BJ (cell line): Measurements from ENCODE around the gene RPL26. TPM values are rescaled to one million over a fixed set of nuclear protein-coding genes. Genes with fewer than 3 reads are reported as not detected.

Source experiments
- CTCF ChIA-PET: fragments of 350-600 bp; formaldehyde crosslinking; extraction: SDS; loops from one replicate; lab custom pipeline; 2021; ENCODE audit warnings: antibody characterized with exemption, inconsistent platforms; lab: Yijun Ruan, JAX
- POLR2A ChIA-PET: fragments of 300-600 bp; sonication (Branson Sonifier 250); formaldehyde crosslinking; extraction: SDS; loops from one replicate; lab custom pipeline; 2021; ENCODE audit warnings: antibody characterized with exemption; lab: Charles Lee
- DNase-seq: peaks from one replicate; pipeline ENCODE4 v3.0.0-alpha.2; 2011; ENCODE audit warnings: low read depth
- H3K27me3 ChIP-seq: 2 replicates; pipeline ENCODE4 v1.6.0; 2011; ENCODE audit warnings: low read length; ENCODE audit not compliant: control insufficient read depth, insufficient read depth
- H3K36me3 ChIP-seq: 2 replicates; pipeline ENCODE4 v1.5.1; 2011; ENCODE audit warnings: low read length; ENCODE audit not compliant: control insufficient read depth, insufficient read depth
- H3K4me3 ChIP-seq: 2 replicates; pipeline ENCODE4 v1.5.1; 2011; ENCODE audit warnings: low read depth, mild to moderate bottlenecking, control low read depth, low read length
- polyA plus RNA-seq: library from polyadenylated mRNA; depleted of rRNA; stranded (reverse); fragments of >200 nt; gene quantifications from 2 replicates; pipeline ENCODE4 v1.2.3, GENCODE V29; 2011
- TF ChIP-seq, protein P1 (sequence below): IDR thresholded peaks from 2 replicates; pipeline ENCODE4 v1.5.1; 2011; ENCODE audit warnings: low read depth, mild to moderate bottlenecking, control low read depth, inconsistent platforms, low read length, moderate library complexity; ENCODE audit not compliant: insufficient read depth

The RPL26 gene
- polyA plus RNA-seq, 1 experiment: 2,021 TPM

DNA sequence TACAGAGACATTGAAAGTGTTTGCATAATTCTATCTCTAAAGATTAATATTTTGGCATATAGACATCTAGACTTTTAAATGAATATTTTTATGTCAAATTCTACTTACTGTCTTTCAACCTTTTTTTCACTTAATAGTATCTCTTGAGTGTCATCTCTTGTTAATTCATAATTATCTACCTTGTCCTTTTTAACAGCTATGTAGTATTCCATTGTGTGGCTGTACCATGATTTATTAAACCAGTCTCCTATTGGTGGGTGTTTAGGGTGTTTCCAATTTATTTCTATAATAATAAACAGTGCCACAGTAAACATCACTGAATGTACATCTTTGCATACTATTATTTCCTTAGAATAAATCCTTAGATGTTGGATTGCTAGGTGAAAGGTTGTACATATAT lies 30.9 kb upstream of the RPL26 start:
- no peak overlapping the region for H3K4me3 ChIP-seq
- CTCF ChIA-PET: interaction anchor here (4.4 kb wide), 1 partner anchor 333 kb away, joined by 40 read pairs; no protein-coding TSS in a partner anchor
- DNase-seq: no peak

GRCh38 chr17:8413328-8413727 lies 30.3 kb upstream of the RPL26 start:
- peaks cover 5% of the 10 kb centered on the region for H3K27me3 ChIP-seq
- H3K36me3 ChIP-seq: no peaks in the 10 kb centered on the region
- H3K4me3 ChIP-seq: no peak overlapping the region
- ChIA-PET CTCF (interaction anchor here (4.0 to 4.4 kb wide), 2 partner anchors 334 to 373 kb away, joined by 26 to 40 read pairs; no protein-coding TSS in a partner anchor), POLR2A (no interaction called here)
- DNase-seq: no peak
- TF ChIP-seq, protein P1, sequence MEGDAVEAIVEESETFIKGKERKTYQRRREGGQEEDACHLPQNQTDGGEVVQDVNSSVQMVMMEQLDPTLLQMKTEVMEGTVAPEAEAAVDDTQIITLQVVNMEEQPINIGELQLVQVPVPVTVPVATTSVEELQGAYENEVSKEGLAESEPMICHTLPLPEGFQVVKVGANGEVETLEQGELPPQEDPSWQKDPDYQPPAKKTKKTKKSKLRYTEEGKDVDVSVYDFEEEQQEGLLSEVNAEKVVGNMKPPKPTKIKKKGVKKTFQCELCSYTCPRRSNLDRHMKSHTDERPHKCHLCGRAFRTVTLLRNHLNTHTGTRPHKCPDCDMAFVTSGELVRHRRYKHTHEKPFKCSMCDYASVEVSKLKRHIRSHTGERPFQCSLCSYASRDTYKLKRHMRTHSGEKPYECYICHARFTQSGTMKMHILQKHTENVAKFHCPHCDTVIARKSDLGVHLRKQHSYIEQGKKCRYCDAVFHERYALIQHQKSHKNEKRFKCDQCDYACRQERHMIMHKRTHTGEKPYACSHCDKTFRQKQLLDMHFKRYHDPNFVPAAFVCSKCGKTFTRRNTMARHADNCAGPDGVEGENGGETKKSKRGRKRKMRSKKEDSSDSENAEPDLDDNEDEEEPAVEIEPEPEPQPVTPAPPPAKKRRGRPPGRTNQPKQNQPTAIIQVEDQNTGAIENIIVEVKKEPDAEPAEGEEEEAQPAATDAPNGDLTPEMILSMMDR: no peak

More for the DNA sequence above, 30.9 kb upstream of the RPL26 start:
- H3K27me3 ChIP-seq: peaks cover 5% of the 10 kb centered on the region
- TF ChIP-seq, protein P1: no peak
- H3K36me3 ChIP-seq: no peaks in the 10 kb centered on the region
- POLR2A ChIA-PET: no interaction called here

- ChIA-PET POLR2A (no interaction called here), CTCF (interaction anchor here (0.7 to 4.4 kb wide), 8 partner anchors 8 to 374 kb away, joined by 3 to 40 read pairs (median 3); partner anchors contain the start of gene RANGRF)
Measured at GRCh38 chr17:8412089-8412488, 29.1 kb upstream of the RPL26 start.

GRCh38 chr17:8410883-8411238 lies 27.9 kb upstream of the RPL26 start:
- CTCF ChIA-PET: interaction anchor here (0.6 to 4.4 kb wide), 15 partner anchors 10 to 484 kb away, joined by 3 to 40 read pairs (median 5); partner anchors contain the start of gene NDEL1
- no peak overlapping the region for H3K4me3 ChIP-seq
- TF ChIP-seq, protein P1: no peak
- H3K36me3 ChIP-seq: no peaks in the 10 kb centered on the region
- DNase-seq: no peak
- POLR2A ChIA-PET: no interaction called here
- peaks cover 1% of the 10 kb centered on the region; the same call in 1 of the 2 replicates for H3K27me3 ChIP-seq

More at GRCh38 chr17:8412089-8412488, 29.1 kb upstream of the RPL26 start:
- TF ChIP-seq, protein P1: no peak
- Histone ChIP-seq H3K4me3 (no peak overlapping the region), H3K27me3 (peaks cover 1% of the 10 kb centered on the region; the same call in 1 of the 2 replicates), H3K36me3 (no peaks in the 10 kb centered on the region)
- no peak for DNase-seq

DNA sequence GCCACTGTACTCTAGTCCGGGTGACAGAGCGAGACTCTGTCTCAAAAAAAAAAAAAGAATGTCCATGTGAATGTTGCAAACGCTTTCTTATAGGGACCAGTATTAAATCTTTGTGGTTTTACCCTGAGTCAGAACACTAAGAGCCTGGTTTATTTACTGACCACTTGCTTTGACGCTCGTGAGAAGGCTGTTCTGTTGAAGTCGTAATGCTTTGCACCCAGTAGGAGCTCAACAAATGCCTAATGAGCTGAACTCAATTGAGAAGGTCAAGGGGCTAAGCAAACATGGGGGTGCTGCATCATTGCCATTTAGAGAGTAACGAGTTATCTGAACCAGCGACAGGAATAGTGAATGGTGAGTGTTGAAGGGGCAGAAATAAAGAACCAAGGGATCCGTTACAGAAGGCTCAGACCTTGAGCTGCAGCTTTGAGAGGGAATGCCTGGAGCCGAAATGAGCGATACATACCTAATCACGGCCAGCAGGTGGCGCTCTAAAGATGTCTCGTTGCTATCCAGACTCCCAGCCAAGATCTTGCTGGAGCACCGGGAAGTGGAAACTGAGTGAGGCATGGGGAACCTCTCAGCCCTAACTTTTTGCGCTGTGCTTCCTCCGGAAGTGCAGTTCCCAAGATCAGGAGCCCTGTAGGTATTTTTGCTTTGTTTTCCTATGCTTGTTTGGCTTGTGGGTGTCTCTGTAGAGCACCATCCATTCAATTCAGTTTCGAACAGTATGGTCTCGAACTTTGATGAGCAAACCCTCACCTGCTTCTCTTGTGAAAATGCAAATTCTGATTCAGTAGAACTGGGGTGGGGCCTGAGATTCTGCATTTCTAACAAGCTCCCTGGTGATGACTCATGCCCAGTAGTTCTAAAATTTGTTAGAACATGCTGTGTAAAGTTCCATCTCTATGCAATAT lies 27.2 kb upstream of the RPL26 start:
- Histone ChIP-seq H3K36me3 (no peaks in the 10 kb centered on the region), H3K4me3 (no peak overlapping the region), H3K27me3 (peaks cover 1% of the 10 kb centered on the region; the same call in 1 of the 2 replicates)
- DNase-seq: no peak
- ChIA-PET CTCF (interaction anchor here (0.6 to 4.4 kb wide), 28 partner anchors 9 to 1290 kb away, joined by 3 to 40 read pairs (median 3); partner anchors contain the start of gene NDEL1), POLR2A (no interaction called here)
- TF ChIP-seq, protein P1: peak; percentile 89
